ENCODE measurements around the gene ADAP1.

GRCh38 chr7:925601-926000 lies 28.9 kb downstream of the ADAP1 start:
- TF ChIP-seq, protein P1, sequence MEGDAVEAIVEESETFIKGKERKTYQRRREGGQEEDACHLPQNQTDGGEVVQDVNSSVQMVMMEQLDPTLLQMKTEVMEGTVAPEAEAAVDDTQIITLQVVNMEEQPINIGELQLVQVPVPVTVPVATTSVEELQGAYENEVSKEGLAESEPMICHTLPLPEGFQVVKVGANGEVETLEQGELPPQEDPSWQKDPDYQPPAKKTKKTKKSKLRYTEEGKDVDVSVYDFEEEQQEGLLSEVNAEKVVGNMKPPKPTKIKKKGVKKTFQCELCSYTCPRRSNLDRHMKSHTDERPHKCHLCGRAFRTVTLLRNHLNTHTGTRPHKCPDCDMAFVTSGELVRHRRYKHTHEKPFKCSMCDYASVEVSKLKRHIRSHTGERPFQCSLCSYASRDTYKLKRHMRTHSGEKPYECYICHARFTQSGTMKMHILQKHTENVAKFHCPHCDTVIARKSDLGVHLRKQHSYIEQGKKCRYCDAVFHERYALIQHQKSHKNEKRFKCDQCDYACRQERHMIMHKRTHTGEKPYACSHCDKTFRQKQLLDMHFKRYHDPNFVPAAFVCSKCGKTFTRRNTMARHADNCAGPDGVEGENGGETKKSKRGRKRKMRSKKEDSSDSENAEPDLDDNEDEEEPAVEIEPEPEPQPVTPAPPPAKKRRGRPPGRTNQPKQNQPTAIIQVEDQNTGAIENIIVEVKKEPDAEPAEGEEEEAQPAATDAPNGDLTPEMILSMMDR (IDR thresholded peaks at IDR 0.05) = no peak
- TF ChIP-seq POLR2A (IDR thresholded peaks at IDR 0.05) = no peak

Data from adrenal gland (tissue), 5 donors.